Measurements from ENCODE around the gene ZNF235. TPM values are rescaled to one million over a fixed set of nuclear protein-coding genes. Genes with fewer than 3 reads are reported as not detected.

Gene ZNF235
- total and polyA plus RNA-seq, 2 of the 8 experiments (the other 6 are each of a cell fraction or from before 2014, with no cell fraction given): 2.0 to 5.3 TPM

DNA sequence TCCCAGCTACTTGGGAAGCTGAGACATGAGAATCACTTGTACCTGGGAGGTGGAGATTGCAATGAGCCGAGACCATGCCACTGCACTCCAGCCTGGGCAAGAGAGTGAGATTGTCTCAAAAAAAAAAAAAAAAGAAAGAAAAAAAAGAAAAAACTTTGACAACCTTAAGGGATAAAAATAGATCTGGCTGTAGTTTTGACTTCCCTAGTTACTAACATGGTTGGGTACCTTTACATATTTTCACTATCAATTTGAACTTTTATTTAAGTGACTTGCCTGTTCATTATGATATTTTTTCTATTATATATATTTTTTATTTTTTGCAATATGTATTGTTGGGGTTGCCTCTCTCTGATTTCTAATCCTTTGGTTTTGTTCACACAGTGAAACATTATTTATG lies 8.4 kb upstream of the ZNF235 start:
- TF ChIP-seq HDAC2 (IDR thresholded peaks at IDR 0.05; ENCODE audit: borderline replicate concordance in 1 of 2, low read depth in 2 of 2, low read length in 2 of 2): no peak
- no peak for TF ChIP-seq CTBP2 (IDR thresholded peaks at IDR 0.05; ENCODE audit: borderline replicate concordance, insufficient read depth, insufficient read length, low read length)
- TF ChIP-seq GTF2F1 (IDR thresholded peaks at IDR 0.05; ENCODE audit: borderline replicate concordance, low read depth, low read length): no peak
- no peak for TF ChIP-seq PHF8 (conservative IDR thresholded peaks at IDR 0.05; ENCODE audit: low read depth, low read length)
- no peak for TF ChIP-seq EGR1 (IDR thresholded peaks at IDR 0.05; ENCODE audit: borderline replicate concordance, low read depth, low read length)
- no peak for TF ChIP-seq ZNF274 (IDR thresholded peaks at IDR 0.05; ENCODE audit: borderline replicate concordance, extremely low read depth, low read length)
- TF ChIP-seq, protein P1, sequence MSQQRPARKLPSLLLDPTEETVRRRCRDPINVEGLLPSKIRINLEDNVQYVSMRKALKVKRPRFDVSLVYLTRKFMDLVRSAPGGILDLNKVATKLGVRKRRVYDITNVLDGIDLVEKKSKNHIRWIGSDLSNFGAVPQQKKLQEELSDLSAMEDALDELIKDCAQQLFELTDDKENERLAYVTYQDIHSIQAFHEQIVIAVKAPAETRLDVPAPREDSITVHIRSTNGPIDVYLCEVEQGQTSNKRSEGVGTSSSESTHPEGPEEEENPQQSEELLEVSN (IDR thresholded peaks at IDR 0.05): no peak
- no peak for TF ChIP-seq CBX8 (IDR thresholded peaks at IDR 0.05; ENCODE audit: borderline replicate concordance, low read depth, low read length)
- TF ChIP-seq NRF1 (IDR thresholded peaks at IDR 0.05; ENCODE audit: low read depth, low read length): no peak
- no peak for TF ChIP-seq TAF7 (optimal IDR thresholded peaks at IDR 0.05; ENCODE audit: borderline replicate concordance, low read depth, low read length)
- TF ChIP-seq SIX5 (IDR thresholded peaks at IDR 0.05; ENCODE audit: low read depth, low read length): no peak
- no peak for TF ChIP-seq RAD21 (IDR thresholded peaks at IDR 0.05 in 1 of 2, conservative IDR thresholded peaks at IDR 0.05 in 1 of 2; ENCODE audit: low read depth in 2 of 2, low read length in 2 of 2)
- TF ChIP-seq KDM4A (IDR thresholded peaks at IDR 0.05; ENCODE audit: low read depth, low read length, severe bottlenecking): no peak
- Histone ChIP-seq H2BK12ac (ENCODE audit: low read depth, low read length) (no peak overlapping the region), H3K79me1 (ENCODE audit: low read depth, low read length) (no peaks in the 10 kb centered on the region), H3K14ac (ENCODE audit: insufficient read length) (no peak overlapping the region), H4K5ac (ENCODE audit: insufficient read length, low read depth, low read length) (no peak overlapping the region), H3K79me2 (ENCODE audit: control insufficient read depth in 1 of 2, insufficient read depth in 2 of 2, low read length in 2 of 2) (no peaks in the 10 kb centered on the region), H3K36me3 (ENCODE audit: control insufficient read depth in 2 of 4, insufficient read depth in 4 of 4, low read length in 3 of 4) (no peaks in the 10 kb centered on the region), H3K9ac (replicated peaks in 1 of 4; ENCODE audit: extremely low read depth in 1 of 4, low read depth in 3 of 4, low read length in 3 of 4) (no peak overlapping the region), H3K18ac (ENCODE audit: extremely low read depth, low read length) (no peak overlapping the region), H2AK5ac (ENCODE audit: low read depth, low read length) (no peak overlapping the region), H4K8ac (ENCODE audit: extremely low read depth, insufficient read depth, low read length) (no peak overlapping the region), H2BK120ac (replicated peaks; ENCODE audit: low read depth, low read length) (no peak overlapping the region), H3K23ac (ENCODE audit: insufficient read length) (no peak overlapping the region), H3K9me3 (ENCODE audit: insufficient read depth in 2 of 2, low read depth in 1 of 2, low read length in 1 of 2) (peaks cover 27 to 40% of the 10 kb centered on the region in 2 experiments; a peak in 3 of 4 replicates), H2BK15ac (ENCODE audit: low read length) (no peak overlapping the region), H3K4me1 (replicated peaks in 1 of 4; ENCODE audit: control insufficient read depth in 3 of 4, insufficient read depth in 4 of 4, low read length in 3 of 4) (no peaks in the 10 kb centered on the region), H3K27me3 (replicated peaks in 1 of 4; ENCODE audit: control insufficient read depth in 3 of 4, extremely low read depth in 1 of 4, insufficient read depth in 3 of 4, low read length in 3 of 4) (no peaks in the 10 kb centered on the region), H3K4ac (replicated peaks; ENCODE audit: insufficient read length, low read depth, low read length) (no peak overlapping the region), H2AFZ (ENCODE audit: low read length) (no peak overlapping the region), H3K27ac (ENCODE audit: low read depth, low read length) (no peak overlapping the region), H4K20me1 (replicated peaks in 1 of 2; ENCODE audit: control insufficient read depth in 1 of 2, insufficient read depth in 2 of 2, low read length in 2 of 2) (no peaks in the 10 kb centered on the region), H3K4me2 (ENCODE audit: insufficient read depth in 1 of 2, low read depth in 2 of 2, low read length in 2 of 2) (no peak overlapping the region), H3K56ac (replicated peaks; ENCODE audit: insufficient read length, low read depth, low read length) (no peak overlapping the region), H2BK5ac (ENCODE audit: low read depth, low read length) (no peak overlapping the region), H2BK20ac (ENCODE audit: low read length) (no peak overlapping the region), H4K91ac (replicated peaks; ENCODE audit: insufficient read length, low read length) (no peak overlapping the region), H3K4me3 (ENCODE audit: extremely low read depth in 1 of 4, insufficient read depth in 2 of 4, low read depth in 3 of 4, low read length in 4 of 4) (no peak overlapping the region), H3K23me2 (ENCODE audit: low read depth, low read length) (no peaks in the 10 kb centered on the region)
- POLR2A ChIA-PET (ENCODE audit: partially characterized antibody): no interaction called here
- 86% methylated on average over 1 of the region's 1 CpG; no CpG with 5 or more reads in 1 of the 2 experiments for WGBS, 2 experiments (ENCODE audit: extremely low coverage in 1 of 2, insufficient coverage in 1 of 2, insufficient read length in 1 of 2, insufficient replicate concordance in 2 of 2, low coverage in 1 of 2, low lambda C conversion rate in 2 of 2, missing lambda C conversion rate in 1 of 2)
- CTCF ChIA-PET (ENCODE audit: partially characterized antibody): no interaction called here
- DNase-seq (ENCODE audit: low read depth in 1 of 2, low spot score in 2 of 2) (no peak), FAIRE-seq (no peak)
